HG03378 (cell line): ENCODE measurements around the gene ANO7.

Source experiments
- ATAC-seq: cut with Tn5 transposase; IDR thresholded peaks from one replicate; pipeline ENCODE4 v1.9.1; 2021; ENCODE audit warnings: mild to moderate bottlenecking, moderate library complexity; ENCODE audit not compliant: unreplicated experiment

Gene ANO7

GRCh38 chr2:241188361-241189092 lies at the start of gene ANO7:
Gene ANO7 (plus strand): TSS chr2:241188677. CDS start chr2:241190064, 1,387 bp downstream.
- ATAC-seq, result no peak

GRCh38 chr2:241139531-241140444 lies 48.7 kb upstream of the ANO7 start:
- no peak for ATAC-seq

GRCh38 chr2:241140445-241140840 lies 48.0 kb upstream of the ANO7 start:
- no peak for ATAC-seq

- ATAC-seq, result no peak
Observed at GRCh38 chr2:241141214-241141770, 47.2 kb upstream of the ANO7 start.

GRCh38 chr2:241142063-241142462 lies 46.4 kb upstream of the ANO7 start:
- ATAC-seq, result no peak

- ATAC-seq, result no peak
Observed at GRCh38 chr2:241142593-241142992, 45.9 kb upstream of the ANO7 start.

- no peak for ATAC-seq
Observed at GRCh38 chr2:241146286-241146685, 42.2 kb upstream of the ANO7 start.

- ATAC-seq, result no peak
Observed at GRCh38 chr2:241147336-241147735, 41.1 kb upstream of the ANO7 start.

GRCh38 chr2:241148239-241148638 lies 40.2 kb upstream of the ANO7 start:
- no peak for ATAC-seq

- ATAC-seq, result peak; percentile 68
Observed at GRCh38 chr2:241148891-241149674, 39.4 kb upstream of the ANO7 start, which contains the start of gene PASK. Gene PASK (minus strand): TSS chr2:241149472. CDS start chr2:241143032, 6,440 bp downstream.

GRCh38 chr2:241149675-241149924 lies 38.9 kb upstream of the ANO7 start:
- ATAC-seq, result peak; percentile 18

GRCh38 chr2:241149925-241150659 lies 38.4 kb upstream of the ANO7 start, which contains the start of gene PPP1R7:
Gene PPP1R7 (plus strand): TSS chr2:241150467. CDS start chr2:241150496, 29 bp downstream.
- ATAC-seq, result peak; percentile 68

GRCh38 chr2:241150660-241151530 lies 37.6 kb upstream of the ANO7 start:
- ATAC-seq, result no peak

- no peak for ATAC-seq
Observed at GRCh38 chr2:241151934-241152660, 36.4 kb upstream of the ANO7 start.

GRCh38 chr2:241153616-241154015 lies 34.9 kb upstream of the ANO7 start:
- ATAC-seq, result no peak

GRCh38 chr2:241154915-241155314 lies 33.6 kb upstream of the ANO7 start:
- ATAC-seq, result no peak

GRCh38 chr2:241155936-241156335 lies 32.5 kb upstream of the ANO7 start:
- no peak for ATAC-seq

- no peak for ATAC-seq
Observed at GRCh38 chr2:241156971-241157441, 31.5 kb upstream of the ANO7 start.
